WTC11 (cell line): Measurements from ENCODE around the gene SERPING1. TPM values are rescaled to one million over a fixed set of nuclear protein-coding genes. Genes with fewer than 3 reads are reported as not detected.

ENCODE experiments used
- ATAC-seq: fragments of 200-7000 bp; cut with Tn5 transposase; 2 replicates; pipeline ENCODE4 v1.10.0; 2021; ENCODE audit warnings: mild to moderate bottlenecking, moderate library complexity
- CTCF ChIA-PET: fragments of 300-600 bp; sonication (Branson Sonifier 250); formaldehyde crosslinking; loops from one replicate; lab custom pipeline; 2021; ENCODE audit warnings: antibody characterized with exemption; lab: Charles Lee
- POLR2A ChIA-PET: fragments of 350-600 bp; sonication (Branson Sonifier 250); formaldehyde crosslinking; loops from one replicate; lab custom pipeline; 2021; ENCODE audit warnings: antibody characterized with exemption; lab: Charles Lee
- DNase-seq: peaks from one replicate; pipeline ENCODE4 v3.0.0; 2021; ENCODE audit warnings: low spot score
- H3K27ac Mint-ChIP-seq: 2 replicates; pipeline ENCODE4 v1.8.0; 2021; ENCODE audit warnings: mixed read lengths
- H3K27me3 Mint-ChIP-seq: 2 replicates; pipeline ENCODE4 v1.8.0; 2021; ENCODE audit warnings: low read depth, mild to moderate bottlenecking, moderate library complexity, mixed read lengths
- H3K36me3 Mint-ChIP-seq: 2 replicates; pipeline ENCODE4 v1.8.0; 2021; ENCODE audit warnings: mixed read lengths
- H3K4me1 Mint-ChIP-seq: 2 replicates; pipeline ENCODE4 v1.8.0; 2022; ENCODE audit warnings: mixed read lengths
- H3K4me3 Mint-ChIP-seq: 2 replicates; pipeline ENCODE4 v1.8.0; 2021; ENCODE audit warnings: mild to moderate bottlenecking, moderate library complexity, mixed read lengths
- H3K9me3 Mint-ChIP-seq: 2 replicates; pipeline ENCODE4 v1.8.0; 2021; ENCODE audit warnings: mixed read lengths
- JUN ChIP-seq: sonication (generic); formaldehyde crosslinking; IDR thresholded peaks from 2 replicates; pipeline ENCODE4 v1.8.0; 2023; ENCODE audit warnings: mild to moderate bottlenecking, missing genetic modification reagents
- MYBL2 ChIP-seq: sonication (generic); formaldehyde crosslinking; IDR thresholded peaks from 2 replicates; pipeline ENCODE4 v1.8.1; 2023; ENCODE audit warnings: mild to moderate bottlenecking, moderate library complexity, missing genetic modification reagents
- NFE2L1 ChIP-seq: sonication (generic); formaldehyde crosslinking; IDR thresholded peaks from 2 replicates; pipeline ENCODE4 v1.8.1; 2023; ENCODE audit warnings: missing genetic modification reagents
- NR1H2 ChIP-seq: sonication (generic); formaldehyde crosslinking; IDR thresholded peaks from 2 replicates; pipeline ENCODE4 v1.9.0; 2021; ENCODE audit warnings: mild to moderate bottlenecking, moderate library complexity, missing genetic modification reagents
- RELA ChIP-seq: sonication (generic); formaldehyde crosslinking; IDR thresholded peaks from 2 replicates; pipeline ENCODE4 v1.8.1; 2022; ENCODE audit warnings: missing genetic modification reagents, mild to moderate bottlenecking, borderline replicate concordance
- ZNF416 ChIP-seq: fragments of 250-450 bp; sonication (Bioruptor Pico); IDR thresholded peaks from 2 replicates; pipeline ENCODE4 v1.9.0; 2021; ENCODE audit warnings: mild to moderate bottlenecking, inconsistent platforms
- ZNF671 ChIP-seq: fragments of 250-450 bp; sonication (Bioruptor Pico); IDR thresholded peaks from 2 replicates; pipeline ENCODE4 v1.8.0; 2021; ENCODE audit warnings: mild to moderate bottlenecking
- total RNA-seq: library from RNA; stranded (reverse); gene quantifications from 3 replicates; pipeline ENCODE4 v1.2.3, GENCODE V29; 2021
- TF ChIP-seq, protein P1 (sequence below): sonication (generic); formaldehyde crosslinking; IDR thresholded peaks from 2 replicates; pipeline ENCODE4 v1.8.0; 2023; ENCODE audit warnings: missing genetic modification reagents
- TF ChIP-seq, protein P2 (sequence below): sonication (generic); formaldehyde crosslinking; IDR thresholded peaks from 2 replicates; pipeline ENCODE4 v1.8.1; 2022; ENCODE audit warnings: mild to moderate bottlenecking, moderate library complexity, missing genetic modification reagents
- TF ChIP-seq, protein P3 (sequence below): sonication (generic); formaldehyde crosslinking; conservative IDR thresholded peaks from 2 replicates; pipeline ENCODE4 v1.8.1; 2022; ENCODE audit warnings: mild to moderate bottlenecking, missing genetic modification reagents
- TF ChIP-seq, protein P4 (sequence below): fragments of 250-450 bp; sonication (Bioruptor Pico); IDR thresholded peaks from 2 replicates; pipeline ENCODE4 v1.9.0; 2021; ENCODE audit warnings: mild to moderate bottlenecking
- TF ChIP-seq, protein P5 (sequence below): sonication (generic); formaldehyde crosslinking; conservative IDR thresholded peaks from 2 replicates; pipeline ENCODE4 v1.8.1; 2023; ENCODE audit warnings: mild to moderate bottlenecking, low read depth, missing genetic modification reagents, moderate library complexity
- TF ChIP-seq, protein P6 (sequence below): sonication (generic); formaldehyde crosslinking; IDR thresholded peaks from 2 replicates; pipeline ENCODE4 v1.8.0; 2022; ENCODE audit warnings: mild to moderate bottlenecking, missing genetic modification reagents
- TF ChIP-seq, protein P7 (sequence below): fragments of 250-450 bp; sonication (Bioruptor Pico); IDR thresholded peaks from 2 replicates; pipeline ENCODE4 v1.9.0; 2021; ENCODE audit warnings: mild to moderate bottlenecking, borderline replicate concordance

The SERPING1 gene
- total RNA-seq, 1 experiment from 2014 or later: 49.1 TPM

DNA sequence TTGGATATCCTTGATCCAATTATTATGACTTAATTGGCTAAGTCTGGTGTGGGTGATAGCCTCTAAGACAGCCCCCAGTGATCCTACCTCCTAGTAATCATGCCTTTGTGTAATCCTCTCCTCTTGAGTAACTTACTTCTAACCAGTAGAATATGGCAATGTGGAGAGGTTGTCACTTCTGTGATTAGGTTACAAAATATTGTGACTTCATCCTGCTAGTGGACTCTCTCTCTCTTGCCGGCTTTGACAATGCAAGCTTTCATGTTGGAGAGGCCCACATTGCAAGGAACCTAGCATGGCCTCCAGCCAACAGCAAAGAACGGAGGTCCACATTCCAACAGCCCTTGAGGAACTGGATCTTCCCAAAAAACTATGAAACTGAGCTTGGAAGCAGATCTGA lies 32.7 kb downstream of the SERPING1 start:
- no peak for DNase-seq
- ChIA-PET POLR2A (no interaction called here), CTCF (interaction anchor here (1.6 to 3.1 kb wide), 2 partner anchors 11 to 14 kb away, joined by 5 to 13 read pairs; no protein-coding TSS in a partner anchor)
- Mint-ChIP-seq H3K4me3 (no peak overlapping the region), H3K27ac (no peak overlapping the region), H3K9me3 (no peaks in the 10 kb centered on the region), H3K27me3 (peaks cover 29% of the 10 kb centered on the region), H3K36me3 (no peaks in the 10 kb centered on the region), H3K4me1 (peaks cover 4% of the 10 kb centered on the region; the same call in 1 of the 2 replicates)
- TF ChIP-seq, protein P1, sequence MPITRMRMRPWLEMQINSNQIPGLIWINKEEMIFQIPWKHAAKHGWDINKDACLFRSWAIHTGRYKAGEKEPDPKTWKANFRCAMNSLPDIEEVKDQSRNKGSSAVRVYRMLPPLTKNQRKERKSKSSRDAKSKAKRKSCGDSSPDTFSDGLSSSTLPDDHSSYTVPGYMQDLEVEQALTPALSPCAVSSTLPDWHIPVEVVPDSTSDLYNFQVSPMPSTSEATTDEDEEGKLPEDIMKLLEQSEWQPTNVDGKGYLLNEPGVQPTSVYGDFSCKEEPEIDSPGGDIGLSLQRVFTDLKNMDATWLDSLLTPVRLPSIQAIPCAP: no peak
- TF ChIP-seq, protein P2, sequence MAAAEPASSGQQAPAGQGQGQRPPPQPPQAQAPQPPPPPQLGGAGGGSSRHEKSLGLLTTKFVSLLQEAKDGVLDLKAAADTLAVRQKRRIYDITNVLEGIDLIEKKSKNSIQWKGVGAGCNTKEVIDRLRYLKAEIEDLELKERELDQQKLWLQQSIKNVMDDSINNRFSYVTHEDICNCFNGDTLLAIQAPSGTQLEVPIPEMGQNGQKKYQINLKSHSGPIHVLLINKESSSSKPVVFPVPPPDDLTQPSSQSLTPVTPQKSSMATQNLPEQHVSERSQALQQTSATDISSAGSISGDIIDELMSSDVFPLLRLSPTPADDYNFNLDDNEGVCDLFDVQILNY (CRISPR knock-in tag): no peak
- no peak for ATAC-seq

DNA sequence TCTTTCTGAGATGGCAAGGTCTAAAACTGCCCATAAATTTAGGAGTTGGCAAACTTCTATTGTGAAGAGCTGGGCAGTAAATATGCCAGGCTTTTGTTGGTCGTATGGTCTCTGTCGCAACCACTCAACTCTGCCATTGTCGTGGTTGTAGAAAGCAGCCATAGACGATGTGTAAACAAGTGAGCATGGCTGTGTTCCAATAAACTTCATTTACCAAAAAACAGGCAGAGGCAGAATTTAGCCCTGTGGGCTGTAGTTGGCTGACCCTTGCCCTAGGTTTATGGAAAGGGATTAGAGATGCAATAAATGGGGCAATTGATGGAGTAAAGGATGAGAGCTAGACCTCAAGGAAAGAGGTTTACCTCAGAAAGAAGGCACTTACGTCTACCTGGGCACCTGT lies 34.6 kb downstream of the SERPING1 start:
- DNase-seq (no peak), ATAC-seq (no peak)
- Mint-ChIP-seq H3K27ac (no peak overlapping the region), H3K4me3 (no peak overlapping the region), H3K4me1 (peaks cover 13% of the 10 kb centered on the region), H3K27me3 (peaks cover 29% of the 10 kb centered on the region), H3K36me3 (no peaks in the 10 kb centered on the region), H3K9me3 (no peaks in the 10 kb centered on the region)
- CTCF ChIA-PET: interaction anchor here (3.1 kb wide), 1 partner anchor 12 kb away, joined by 13 read pairs; no protein-coding TSS in a partner anchor
- TF ChIP-seq, protein P3, sequence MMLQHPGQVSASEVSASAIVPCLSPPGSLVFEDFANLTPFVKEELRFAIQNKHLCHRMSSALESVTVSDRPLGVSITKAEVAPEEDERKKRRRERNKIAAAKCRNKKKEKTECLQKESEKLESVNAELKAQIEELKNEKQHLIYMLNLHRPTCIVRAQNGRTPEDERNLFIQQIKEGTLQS: no peak
- TF ChIP-seq, protein P4, sequence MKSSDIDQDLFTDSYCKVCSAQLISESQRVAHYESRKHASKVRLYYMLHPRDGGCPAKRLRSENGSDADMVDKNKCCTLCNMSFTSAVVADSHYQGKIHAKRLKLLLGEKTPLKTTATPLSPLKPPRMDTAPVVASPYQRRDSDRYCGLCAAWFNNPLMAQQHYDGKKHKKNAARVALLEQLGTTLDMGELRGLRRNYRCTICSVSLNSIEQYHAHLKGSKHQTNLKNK (CRISPR knock-in tag): no peak
- TF ChIP-seq MYBL2 (CRISPR knock-in tag) (no peak), JUN (no peak), ZNF416 (no peak), NR1H2 (CRISPR knock-in tag) (no peak), NFE2L1 (CRISPR knock-in tag) (no peak), ZNF671 (CRISPR knock-in tag) (no peak), RELA (CRISPR knock-in tag) (no peak)
- TF ChIP-seq, protein P5, sequence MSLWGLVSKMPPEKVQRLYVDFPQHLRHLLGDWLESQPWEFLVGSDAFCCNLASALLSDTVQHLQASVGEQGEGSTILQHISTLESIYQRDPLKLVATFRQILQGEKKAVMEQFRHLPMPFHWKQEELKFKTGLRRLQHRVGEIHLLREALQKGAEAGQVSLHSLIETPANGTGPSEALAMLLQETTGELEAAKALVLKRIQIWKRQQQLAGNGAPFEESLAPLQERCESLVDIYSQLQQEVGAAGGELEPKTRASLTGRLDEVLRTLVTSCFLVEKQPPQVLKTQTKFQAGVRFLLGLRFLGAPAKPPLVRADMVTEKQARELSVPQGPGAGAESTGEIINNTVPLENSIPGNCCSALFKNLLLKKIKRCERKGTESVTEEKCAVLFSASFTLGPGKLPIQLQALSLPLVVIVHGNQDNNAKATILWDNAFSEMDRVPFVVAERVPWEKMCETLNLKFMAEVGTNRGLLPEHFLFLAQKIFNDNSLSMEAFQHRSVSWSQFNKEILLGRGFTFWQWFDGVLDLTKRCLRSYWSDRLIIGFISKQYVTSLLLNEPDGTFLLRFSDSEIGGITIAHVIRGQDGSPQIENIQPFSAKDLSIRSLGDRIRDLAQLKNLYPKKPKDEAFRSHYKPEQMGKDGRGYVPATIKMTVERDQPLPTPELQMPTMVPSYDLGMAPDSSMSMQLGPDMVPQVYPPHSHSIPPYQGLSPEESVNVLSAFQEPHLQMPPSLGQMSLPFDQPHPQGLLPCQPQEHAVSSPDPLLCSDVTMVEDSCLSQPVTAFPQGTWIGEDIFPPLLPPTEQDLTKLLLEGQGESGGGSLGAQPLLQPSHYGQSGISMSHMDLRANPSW: no peak
- TF ChIP-seq, protein P6, sequence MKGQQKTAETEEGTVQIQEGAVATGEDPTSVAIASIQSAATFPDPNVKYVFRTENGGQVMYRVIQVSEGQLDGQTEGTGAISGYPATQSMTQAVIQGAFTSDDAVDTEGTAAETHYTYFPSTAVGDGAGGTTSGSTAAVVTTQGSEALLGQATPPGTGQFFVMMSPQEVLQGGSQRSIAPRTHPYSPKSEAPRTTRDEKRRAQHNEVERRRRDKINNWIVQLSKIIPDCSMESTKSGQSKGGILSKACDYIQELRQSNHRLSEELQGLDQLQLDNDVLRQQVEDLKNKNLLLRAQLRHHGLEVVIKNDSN (CRISPR knock-in tag): no peak
- TF ChIP-seq, protein P7, sequence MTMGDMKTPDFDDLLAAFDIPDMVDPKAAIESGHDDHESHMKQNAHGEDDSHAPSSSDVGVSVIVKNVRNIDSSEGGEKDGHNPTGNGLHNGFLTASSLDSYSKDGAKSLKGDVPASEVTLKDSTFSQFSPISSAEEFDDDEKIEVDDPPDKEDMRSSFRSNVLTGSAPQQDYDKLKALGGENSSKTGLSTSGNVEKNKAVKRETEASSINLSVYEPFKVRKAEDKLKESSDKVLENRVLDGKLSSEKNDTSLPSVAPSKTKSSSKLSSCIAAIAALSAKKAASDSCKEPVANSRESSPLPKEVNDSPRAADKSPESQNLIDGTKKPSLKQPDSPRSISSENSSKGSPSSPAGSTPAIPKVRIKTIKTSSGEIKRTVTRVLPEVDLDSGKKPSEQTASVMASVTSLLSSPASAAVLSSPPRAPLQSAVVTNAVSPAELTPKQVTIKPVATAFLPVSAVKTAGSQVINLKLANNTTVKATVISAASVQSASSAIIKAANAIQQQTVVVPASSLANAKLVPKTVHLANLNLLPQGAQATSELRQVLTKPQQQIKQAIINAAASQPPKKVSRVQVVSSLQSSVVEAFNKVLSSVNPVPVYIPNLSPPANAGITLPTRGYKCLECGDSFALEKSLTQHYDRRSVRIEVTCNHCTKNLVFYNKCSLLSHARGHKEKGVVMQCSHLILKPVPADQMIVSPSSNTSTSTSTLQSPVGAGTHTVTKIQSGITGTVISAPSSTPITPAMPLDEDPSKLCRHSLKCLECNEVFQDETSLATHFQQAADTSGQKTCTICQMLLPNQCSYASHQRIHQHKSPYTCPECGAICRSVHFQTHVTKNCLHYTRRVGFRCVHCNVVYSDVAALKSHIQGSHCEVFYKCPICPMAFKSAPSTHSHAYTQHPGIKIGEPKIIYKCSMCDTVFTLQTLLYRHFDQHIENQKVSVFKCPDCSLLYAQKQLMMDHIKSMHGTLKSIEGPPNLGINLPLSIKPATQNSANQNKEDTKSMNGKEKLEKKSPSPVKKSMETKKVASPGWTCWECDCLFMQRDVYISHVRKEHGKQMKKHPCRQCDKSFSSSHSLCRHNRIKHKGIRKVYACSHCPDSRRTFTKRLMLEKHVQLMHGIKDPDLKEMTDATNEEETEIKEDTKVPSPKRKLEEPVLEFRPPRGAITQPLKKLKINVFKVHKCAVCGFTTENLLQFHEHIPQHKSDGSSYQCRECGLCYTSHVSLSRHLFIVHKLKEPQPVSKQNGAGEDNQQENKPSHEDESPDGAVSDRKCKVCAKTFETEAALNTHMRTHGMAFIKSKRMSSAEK: no peak
- TF ChIP-seq, all 79 proteins: peak for 0
- POLR2A ChIA-PET: interaction anchor here (0.6 to 0.7 kb wide), 3 partner anchors 34 to 1628 kb away, joined by 6 to 9 read pairs (median 7); no protein-coding TSS in a partner anchor
